ENCODE results near the gene ALDOC.

- TF ChIP-seq, protein P1, sequence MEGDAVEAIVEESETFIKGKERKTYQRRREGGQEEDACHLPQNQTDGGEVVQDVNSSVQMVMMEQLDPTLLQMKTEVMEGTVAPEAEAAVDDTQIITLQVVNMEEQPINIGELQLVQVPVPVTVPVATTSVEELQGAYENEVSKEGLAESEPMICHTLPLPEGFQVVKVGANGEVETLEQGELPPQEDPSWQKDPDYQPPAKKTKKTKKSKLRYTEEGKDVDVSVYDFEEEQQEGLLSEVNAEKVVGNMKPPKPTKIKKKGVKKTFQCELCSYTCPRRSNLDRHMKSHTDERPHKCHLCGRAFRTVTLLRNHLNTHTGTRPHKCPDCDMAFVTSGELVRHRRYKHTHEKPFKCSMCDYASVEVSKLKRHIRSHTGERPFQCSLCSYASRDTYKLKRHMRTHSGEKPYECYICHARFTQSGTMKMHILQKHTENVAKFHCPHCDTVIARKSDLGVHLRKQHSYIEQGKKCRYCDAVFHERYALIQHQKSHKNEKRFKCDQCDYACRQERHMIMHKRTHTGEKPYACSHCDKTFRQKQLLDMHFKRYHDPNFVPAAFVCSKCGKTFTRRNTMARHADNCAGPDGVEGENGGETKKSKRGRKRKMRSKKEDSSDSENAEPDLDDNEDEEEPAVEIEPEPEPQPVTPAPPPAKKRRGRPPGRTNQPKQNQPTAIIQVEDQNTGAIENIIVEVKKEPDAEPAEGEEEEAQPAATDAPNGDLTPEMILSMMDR (IDR thresholded peaks at IDR 0.05), result no peak
- no peak for TF ChIP-seq EP300 (IDR thresholded peaks at IDR 0.05)
Measured at GRCh38 chr17:28572259-28573039, 4.2 kb downstream of the ALDOC start.

All from sigmoid colon (tissue), 4 donors.